Endodermal cell (in vitro differentiated cells): ENCODE data around the gene VPS26C. TPM values are rescaled to one million over a fixed set of nuclear protein-coding genes. Genes with fewer than 3 reads are reported as not detected.

Source experiments
- DNase-seq: peaks from one replicate; pipeline ENCODE4 v3.0.0-alpha.2; 2017
- H3K27ac ChIP-seq: 2 replicates; pipeline ENCODE4 v1.5.1; 2013; ENCODE audit warnings: mild to moderate bottlenecking, low read depth, low read length, moderate library complexity
- H3K27me3 ChIP-seq: 2 replicates; pipeline ENCODE4 v1.6.1; 2013; ENCODE audit warnings: mild to moderate bottlenecking, low read length, moderate library complexity; ENCODE audit not compliant: insufficient read depth, control insufficient read depth, poor library complexity, severe bottlenecking
- H3K36me3 ChIP-seq: 2 replicates; pipeline ENCODE4 v1.7.0; 2013; ENCODE audit warnings: mild to moderate bottlenecking, low read length, moderate library complexity; ENCODE audit not compliant: control insufficient read depth, insufficient read depth
- H3K4me1 ChIP-seq: one replicate; pipeline ENCODE4 v1.7.0; 2013; ENCODE audit warnings: low read length; ENCODE audit not compliant: control insufficient read depth, insufficient read depth
- H3K4me3 ChIP-seq: 2 replicates; pipeline ENCODE4 v1.5.1; 2013; ENCODE audit warnings: mild to moderate bottlenecking, low read length, moderate library complexity
- H3K9ac ChIP-seq: 2 replicates; pipeline ENCODE4 v1.6.1; 2013; ENCODE audit warnings: mild to moderate bottlenecking, low read length, moderate library complexity; ENCODE audit not compliant: poor library complexity, severe bottlenecking; ENCODE audit errors: extremely low read depth
- H3K9me3 ChIP-seq: 2 replicates; pipeline ENCODE4 v1.6.1; 2013; ENCODE audit warnings: mild to moderate bottlenecking, low read length, moderate library complexity; ENCODE audit not compliant: control insufficient read depth
- H3K27ac Mint-ChIP-seq: 2 replicates; pipeline ENCODE4 v1.8.0; 2020; ENCODE audit warnings: mixed read lengths
- H3K27me3 Mint-ChIP-seq: 2 replicates; pipeline ENCODE4 v1.8.0; 2021; ENCODE audit warnings: mild to moderate bottlenecking, mixed read lengths; ENCODE audit not compliant: insufficient read depth
- H3K36me3 Mint-ChIP-seq: 2 replicates; pipeline ENCODE4 v1.8.0; 2020; ENCODE audit warnings: low read depth, mixed read lengths
- H3K4me1 Mint-ChIP-seq: 2 replicates; pipeline ENCODE4 v1.8.0; 2020; ENCODE audit warnings: mixed read lengths
- H3K4me3 Mint-ChIP-seq: 2 replicates; pipeline ENCODE4 v1.8.0; 2020; ENCODE audit warnings: mild to moderate bottlenecking, moderate library complexity, mixed read lengths
- H3K9me3 Mint-ChIP-seq: 2 replicates; pipeline ENCODE4 v1.8.0; 2020; ENCODE audit warnings: mild to moderate bottlenecking, mixed read lengths
- WGBS, 2 experiments: methylation state at CpG; one replicate each; pipeline versions ENCODE4 v1.1.5 to v1.1.7; 2013; ENCODE audit warnings: missing lambda C conversion rate in 2 of 2, mixed read lengths in 1 of 2; ENCODE audit not compliant: insufficient coverage in 1 of 2, insufficient read length in 1 of 2; 5-methylcytosine and 5-hydroxymethylcytosine counted together
- total RNA-seq, 2 donors: library from RNA; stranded (reverse); fragmentation: NEBNext Ultra II Directional in 1 of 2; extraction: Animal tissue kit (Norgen Biotek cat#: 25700) in 1 of 2; gene quantifications; 2 replicates in 1 of 2; 3 replicates in 1 of 2; pipeline ENCODE4 v1.2.1, GENCODE V29; 2021
- TF ChIP-seq, protein P1 (sequence below): fragments of 200-600 bp; sonication (generic); conservative IDR thresholded peaks from 2 replicates; pipeline ENCODE4 v1.5.0; 2021; ENCODE audit warnings: antibody characterized with exemption, mild to moderate bottlenecking

Gene VPS26C
- total RNA-seq, 2 donors from 2014 or later: 37.1 to 61.0 TPM

- no peaks in the 10 kb centered on the region for H3K27me3 ChIP-seq
- TF ChIP-seq, protein P1, sequence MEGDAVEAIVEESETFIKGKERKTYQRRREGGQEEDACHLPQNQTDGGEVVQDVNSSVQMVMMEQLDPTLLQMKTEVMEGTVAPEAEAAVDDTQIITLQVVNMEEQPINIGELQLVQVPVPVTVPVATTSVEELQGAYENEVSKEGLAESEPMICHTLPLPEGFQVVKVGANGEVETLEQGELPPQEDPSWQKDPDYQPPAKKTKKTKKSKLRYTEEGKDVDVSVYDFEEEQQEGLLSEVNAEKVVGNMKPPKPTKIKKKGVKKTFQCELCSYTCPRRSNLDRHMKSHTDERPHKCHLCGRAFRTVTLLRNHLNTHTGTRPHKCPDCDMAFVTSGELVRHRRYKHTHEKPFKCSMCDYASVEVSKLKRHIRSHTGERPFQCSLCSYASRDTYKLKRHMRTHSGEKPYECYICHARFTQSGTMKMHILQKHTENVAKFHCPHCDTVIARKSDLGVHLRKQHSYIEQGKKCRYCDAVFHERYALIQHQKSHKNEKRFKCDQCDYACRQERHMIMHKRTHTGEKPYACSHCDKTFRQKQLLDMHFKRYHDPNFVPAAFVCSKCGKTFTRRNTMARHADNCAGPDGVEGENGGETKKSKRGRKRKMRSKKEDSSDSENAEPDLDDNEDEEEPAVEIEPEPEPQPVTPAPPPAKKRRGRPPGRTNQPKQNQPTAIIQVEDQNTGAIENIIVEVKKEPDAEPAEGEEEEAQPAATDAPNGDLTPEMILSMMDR: no peak
- H3K4me3 ChIP-seq: no peak overlapping the region
- WGBS, 2 experiments: 93 to 100% methylated on average over 2 to 3 of the region's 3 CpGs
- Mint-ChIP-seq H3K9me3 (peaks cover 4% of the 10 kb centered on the region), H3K27ac (no peak overlapping the region), H3K36me3 (peaks cover 58% of the 10 kb centered on the region), H3K4me3 (no peak overlapping the region), H3K4me1 (no peaks in the 10 kb centered on the region), H3K27me3 (no peaks in the 10 kb centered on the region)
- H3K9me3 ChIP-seq: peaks cover 15% of the 10 kb centered on the region
- no peaks in the 10 kb centered on the region for H3K4me1 ChIP-seq
- H3K36me3 ChIP-seq: peaks cover 85% of the 10 kb centered on the region
- DNase-seq: no peak
- no peak overlapping the region for H3K9ac ChIP-seq
- no peak overlapping the region for H3K27ac ChIP-seq
Observed at GRCh38 chr21:37183749-37184148, 83.4 kb downstream of the VPS26C start.

GRCh38 chr21:37182222-37182621, 84.9 kb downstream of the VPS26C start:
- Histone ChIP-seq H3K4me1 (no peaks in the 10 kb centered on the region), H3K9ac (no peak overlapping the region), H3K27me3 (no peaks in the 10 kb centered on the region), H3K4me3 (no peak overlapping the region), H3K36me3 (peaks cover 85% of the 10 kb centered on the region), H3K9me3 (peaks cover 7% of the 10 kb centered on the region), H3K27ac (no peak overlapping the region)
- TF ChIP-seq, protein P1: no peak
- H3K4me3 Mint-ChIP-seq: no peak overlapping the region
- H3K36me3 Mint-ChIP-seq: peaks cover 62% of the 10 kb centered on the region
- no peak overlapping the region for H3K27ac Mint-ChIP-seq
- no peaks in the 10 kb centered on the region for H3K27me3 Mint-ChIP-seq
- no peaks in the 10 kb centered on the region for H3K4me1 Mint-ChIP-seq
- 95 to 100% methylated on average over 3 to 6 of the region's 6 CpGs for WGBS, 2 experiments
- peaks cover 4% of the 10 kb centered on the region for H3K9me3 Mint-ChIP-seq
- DNase-seq: no peak

DNA sequence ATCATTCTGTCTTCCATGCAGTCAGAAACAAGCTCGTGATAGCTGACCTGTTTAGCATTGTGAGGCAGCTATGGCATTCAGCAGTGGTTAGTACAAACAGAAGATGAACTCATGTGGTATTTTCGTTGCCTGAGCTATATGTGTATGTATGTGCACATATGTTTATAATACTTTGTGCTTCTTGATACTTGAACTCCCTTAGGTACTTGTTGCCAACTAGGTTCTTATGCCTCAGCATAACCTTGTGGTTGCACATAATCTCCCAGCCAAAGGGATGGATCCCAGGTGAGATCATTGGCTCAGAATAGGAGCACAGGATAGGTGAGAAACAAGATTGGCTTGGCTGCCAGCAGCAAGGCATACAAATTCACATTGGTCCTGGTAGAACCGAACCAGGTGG, 86.1 kb downstream of the VPS26C start:
- Histone ChIP-seq H3K9ac (no peak overlapping the region), H3K27ac (no peak overlapping the region), H3K4me3 (no peak overlapping the region), H3K36me3 (peaks cover 86% of the 10 kb centered on the region), H3K9me3 (peaks cover 7% of the 10 kb centered on the region), H3K4me1 (no peaks in the 10 kb centered on the region), H3K27me3 (no peaks in the 10 kb centered on the region)
- DNase-seq: no peak
- no peak overlapping the region for H3K27ac Mint-ChIP-seq
- no peak overlapping the region for H3K4me3 Mint-ChIP-seq
- peaks cover 4% of the 10 kb centered on the region for H3K9me3 Mint-ChIP-seq
- H3K36me3 Mint-ChIP-seq: peaks cover 61% of the 10 kb centered on the region
- 97 to 100% methylated on average over 2 to 3 of the region's 3 CpGs for WGBS, 2 experiments
- no peaks in the 10 kb centered on the region for H3K4me1 Mint-ChIP-seq
- no peaks in the 10 kb centered on the region for H3K27me3 Mint-ChIP-seq
- TF ChIP-seq, protein P1: no peak
